Stimulated activated CD8-positive, alpha-beta memory T cell treated with anti-CD3 and anti-CD28 coated beads, Interleukin-4, amount 100 ng/mL, for 48 hours (primary cell): ENCODE results near the gene RNASEH2C.
A peak's percentile ranks its signal among the peaks of the same experiment; 100 is the strongest.
"Not testable (repeated sequence)": the region's sequence is repeated elsewhere in the genome, so short reads cannot be mapped to it uniquely, and the experiment has no call there.

Source experiments
- DNase-seq: peaks from one replicate; pipeline ENCODE4 v3.0.0-alpha.2; 2020

RNASEH2C gene

GRCh38 chr11:65716774-65717405 lies 3.7 kb downstream of the RNASEH2C start:
- DNase-seq = no peak

DNA sequence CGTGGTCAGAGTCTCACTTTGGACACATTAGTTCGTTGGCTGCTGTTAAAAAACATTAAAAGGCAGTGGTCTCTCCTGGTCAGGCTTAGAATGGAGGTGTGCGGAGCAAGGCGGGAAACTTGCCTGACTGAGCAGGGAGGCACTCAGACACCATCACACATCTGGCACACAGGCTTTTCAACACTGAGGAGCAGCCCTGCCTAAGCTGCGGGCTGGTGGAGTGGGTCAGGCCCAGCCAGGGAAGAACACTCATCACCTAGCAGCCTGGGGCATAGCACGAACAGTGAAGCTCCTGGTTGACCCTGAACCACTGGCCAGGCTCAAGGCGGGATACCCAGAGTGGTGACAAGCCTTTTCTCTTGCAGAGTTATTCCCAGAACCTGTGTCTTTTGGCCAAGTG lies 4.3 kb downstream of the RNASEH2C start:
- DNase-seq = no peak

GRCh38 chr11:65714433-65714832 lies 6.2 kb downstream of the RNASEH2C start:
- no peak for DNase-seq

GRCh38 chr11:65713212-65713969 lies 7.2 kb downstream of the RNASEH2C start:
- no peak for DNase-seq

DNA sequence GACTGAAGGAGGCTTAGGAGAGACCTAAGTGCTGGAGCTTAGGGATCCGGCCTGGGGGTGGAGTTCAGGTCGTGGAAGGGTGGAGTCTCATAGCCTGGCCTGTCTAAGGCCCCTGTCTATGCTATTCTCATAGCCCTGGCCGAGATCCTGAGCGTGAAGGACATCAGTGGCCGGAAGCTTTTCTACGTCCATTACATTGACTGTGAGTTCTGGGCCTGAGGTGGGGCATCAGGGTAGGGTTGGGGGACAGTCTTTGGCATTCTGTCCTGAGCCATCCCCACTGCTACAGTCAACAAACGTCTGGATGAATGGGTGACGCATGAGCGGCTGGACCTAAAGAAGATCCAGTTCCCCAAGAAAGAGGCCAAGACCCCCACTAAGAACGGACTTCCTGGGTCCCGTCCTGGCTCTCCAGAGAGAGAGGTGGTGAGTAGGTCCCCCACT lies 7.9 kb downstream of the RNASEH2C start:
- no peak for DNase-seq

- DNase-seq = peak; percentile 99
Measured at GRCh38 chr11:65711785-65712632, 8.6 kb downstream of the RNASEH2C start, which contains the start of gene KAT5. KAT5 (plus strand) TSS chr11:65712252; CDS start chr11:65712268, 16 bp downstream.

DNA sequence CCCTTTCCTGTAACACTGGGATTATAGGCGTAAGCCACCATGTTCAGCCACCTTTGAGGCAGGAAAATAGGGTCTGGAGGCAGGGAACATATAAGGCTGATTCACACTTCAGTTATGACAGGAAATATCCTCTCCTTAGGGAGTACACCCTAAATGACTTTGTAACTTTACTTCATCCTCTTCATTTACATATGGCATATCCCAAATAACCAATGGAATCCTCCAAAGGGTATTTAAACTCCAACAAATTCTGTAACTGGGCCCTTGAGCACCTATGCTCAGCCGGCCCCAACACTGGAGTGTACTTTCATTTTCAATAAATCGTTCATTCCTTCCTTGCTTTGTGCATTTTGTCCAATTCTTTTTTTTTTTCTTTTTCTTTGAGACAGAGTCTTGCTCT lies 10.2 kb downstream of the RNASEH2C start:
- no peak for DNase-seq

DNA sequence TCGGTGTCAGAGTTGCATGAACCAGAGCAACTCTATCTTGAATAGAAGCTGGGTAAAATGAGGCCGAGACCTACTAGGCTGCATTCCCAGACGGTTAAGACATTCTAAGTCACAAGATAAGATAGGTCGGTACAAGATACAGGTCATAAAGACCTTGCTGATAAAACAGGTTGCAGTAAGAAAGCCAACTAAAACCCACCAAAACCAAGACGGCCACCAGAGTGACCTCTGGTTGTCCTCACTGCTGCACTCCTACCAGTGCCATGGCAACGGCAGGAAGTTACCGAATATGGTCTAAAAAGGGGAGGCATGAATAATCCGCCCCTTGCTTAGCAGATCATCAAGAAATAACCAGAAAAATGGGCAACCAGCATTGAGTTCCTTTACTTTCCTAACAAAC lies 10.9 kb downstream of the RNASEH2C start:
- no peak for DNase-seq

- DNase-seq = no peak
Measured at GRCh38 chr11:65708451-65708850, 12.1 kb downstream of the RNASEH2C start.

GRCh38 chr11:65707002-65707401 lies 13.6 kb downstream of the RNASEH2C start:
- DNase-seq = not testable (repeated sequence)

- DNase-seq = peak; percentile 86
Measured at GRCh38 chr11:65706303-65706763, 14.3 kb downstream of the RNASEH2C start.

DNA sequence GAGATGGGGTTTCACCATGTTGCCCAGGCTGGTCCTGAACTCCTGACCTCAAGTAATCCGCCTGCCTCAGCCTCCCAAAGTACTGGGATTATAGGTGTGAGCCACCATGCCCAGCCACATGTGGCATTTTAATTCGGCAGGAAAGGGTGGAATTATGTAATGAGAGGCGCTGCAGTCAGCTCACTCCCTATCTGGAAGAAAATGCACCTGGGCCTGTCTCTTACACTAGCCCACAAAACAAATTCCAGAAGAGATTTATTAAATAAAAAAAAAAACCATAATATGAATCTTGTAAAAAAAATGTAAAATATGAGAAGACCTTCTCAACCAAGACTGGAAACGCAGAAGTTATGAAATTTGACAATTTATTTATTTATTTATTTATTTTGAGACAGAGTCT lies 16.8 kb downstream of the RNASEH2C start:
- no peak for DNase-seq

GRCh38 chr11:65701686-65702085 lies 18.9 kb downstream of the RNASEH2C start:
- no peak for DNase-seq

DNA sequence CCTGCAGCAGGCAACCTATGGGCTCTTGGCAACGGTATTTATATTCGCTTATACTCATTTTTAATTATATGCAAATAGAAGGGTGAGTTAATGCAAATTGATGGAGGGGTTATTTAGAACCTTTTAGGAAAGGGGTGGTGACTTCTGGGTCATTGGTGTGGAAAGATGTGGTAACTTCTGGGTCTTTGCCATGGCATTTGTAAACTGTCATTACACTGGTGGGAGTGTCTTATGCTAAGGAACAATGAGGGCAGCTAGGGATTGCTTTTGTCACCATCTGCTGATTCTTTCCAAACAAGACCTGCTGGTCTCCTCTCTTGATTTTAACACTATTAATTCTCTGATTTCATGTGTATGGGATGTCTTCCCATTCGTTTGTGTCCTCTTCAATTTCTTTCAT lies 20.2 kb downstream of the RNASEH2C start:
- DNase-seq = no peak

- no peak for DNase-seq
Measured at GRCh38 chr11:65699306-65699705, 21.3 kb downstream of the RNASEH2C start.

- no peak for DNase-seq
Measured at GRCh38 chr11:65698205-65698604, 22.4 kb downstream of the RNASEH2C start.

DNA sequence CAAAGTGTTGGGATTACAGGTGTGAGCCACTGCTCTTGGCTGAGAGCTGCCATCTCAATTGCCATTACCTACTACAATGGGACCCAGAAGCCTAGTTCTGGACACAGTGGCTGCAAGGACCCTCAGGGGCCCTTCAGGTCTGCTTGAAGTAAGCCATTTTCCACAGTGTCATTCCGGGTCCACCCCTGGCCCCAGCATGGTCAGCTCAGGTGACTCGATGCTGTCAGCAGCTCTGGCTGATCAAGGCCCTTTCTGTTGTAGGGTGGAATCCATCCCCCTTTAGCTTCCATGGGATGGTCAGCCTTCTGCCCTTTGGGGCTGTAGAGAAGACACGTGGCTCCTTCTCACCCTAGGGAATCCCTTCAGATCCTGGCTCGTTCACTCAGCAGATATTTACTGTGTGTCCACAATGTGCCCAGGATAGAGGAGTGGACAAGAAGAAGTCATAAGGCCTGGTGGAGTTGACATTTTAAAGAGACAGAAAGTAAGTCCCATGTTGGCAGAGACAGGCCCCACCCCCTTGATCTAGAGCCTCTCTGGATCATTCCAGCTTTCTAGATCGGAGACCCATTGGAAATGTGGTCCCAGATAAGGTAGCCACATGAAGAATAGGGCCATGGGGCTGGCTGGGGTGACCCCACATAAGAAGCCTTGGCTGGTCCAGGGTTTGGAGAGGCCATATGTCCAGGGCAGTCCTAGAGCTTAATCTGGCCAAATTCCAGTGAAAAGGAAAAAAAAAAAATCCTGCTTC lies 23.6 kb downstream of the RNASEH2C start:
- no peak for DNase-seq

DNA sequence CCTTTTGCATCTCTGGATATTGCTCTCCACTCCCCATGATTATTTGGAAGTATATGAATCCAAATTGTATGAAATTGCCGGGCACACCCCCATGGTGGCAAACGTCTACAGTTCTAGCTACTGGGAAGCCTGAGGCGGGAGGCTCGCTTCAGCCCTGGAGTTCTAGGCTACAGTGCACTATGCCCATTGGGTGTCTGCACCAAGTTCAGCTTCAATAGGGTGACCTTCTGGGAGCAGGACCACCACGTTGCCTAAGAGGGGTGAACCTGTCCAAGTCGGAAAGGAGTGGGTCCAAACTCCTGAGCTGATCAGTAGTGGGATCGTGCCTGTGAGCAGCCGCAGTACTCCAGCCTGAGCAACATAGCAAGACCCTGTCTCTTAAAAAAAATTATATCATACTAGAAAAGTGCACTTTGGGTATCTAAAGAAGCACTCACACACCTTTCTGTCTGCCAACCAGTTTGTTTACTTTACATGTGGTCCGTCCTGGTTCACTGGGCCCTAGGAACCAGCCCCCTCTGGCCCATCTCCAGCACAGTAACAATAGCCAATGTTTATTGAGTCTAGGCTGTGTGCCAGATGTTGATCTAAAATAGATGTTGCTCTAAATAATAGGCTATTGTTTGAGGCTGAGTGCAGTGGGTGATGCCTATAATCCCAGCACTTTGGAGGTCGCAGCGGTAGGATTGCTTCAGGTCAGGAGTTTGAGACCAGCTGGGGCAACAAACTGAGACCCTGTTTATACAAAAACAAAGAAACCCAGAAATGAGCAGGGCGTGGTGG lies 24.9 kb downstream of the RNASEH2C start:
- DNase-seq = no peak

DNA sequence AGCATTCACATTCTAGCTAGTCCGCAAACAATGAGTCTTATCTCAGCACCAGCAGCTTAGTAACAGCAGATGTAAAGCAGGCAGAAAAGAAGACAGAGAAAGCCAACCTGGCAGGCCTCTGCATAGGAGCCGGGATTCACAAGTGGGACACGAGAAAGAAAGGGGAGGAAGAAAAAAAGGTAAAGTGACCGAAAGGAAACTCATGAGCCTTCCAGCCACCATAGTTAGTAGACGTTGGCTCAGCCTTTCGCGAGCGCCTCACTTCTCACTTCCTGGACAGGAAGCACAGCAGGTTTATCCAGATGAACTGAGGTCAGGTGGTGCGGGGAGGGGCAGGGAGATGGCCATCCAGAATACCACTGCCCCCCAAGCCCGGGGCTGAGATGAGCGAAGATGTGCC lies 28.2 kb downstream of the RNASEH2C start:
- no peak for DNase-seq

GRCh38 chr11:65691847-65692246 lies 28.8 kb downstream of the RNASEH2C start:
- DNase-seq = not testable (repeated sequence)

DNA sequence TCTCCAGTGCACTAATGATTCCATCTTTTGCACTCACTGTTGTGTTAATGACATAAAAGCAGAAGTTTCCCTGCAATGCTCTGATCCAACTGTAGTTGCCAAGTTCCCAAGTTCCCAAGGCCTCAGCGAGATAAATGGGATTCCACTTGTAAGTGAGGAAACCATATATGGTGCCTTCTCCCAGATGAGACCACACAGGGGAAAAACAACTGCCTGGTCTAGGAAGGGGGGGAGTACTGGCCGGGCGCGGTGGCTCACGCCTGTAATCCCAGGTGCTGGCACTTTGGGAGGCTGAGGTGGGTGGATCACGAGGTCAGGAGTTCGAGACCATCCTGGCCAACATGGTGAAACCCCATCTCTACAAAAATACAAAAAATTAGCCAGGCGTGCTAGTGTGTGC lies 34.6 kb downstream of the RNASEH2C start:
- DNase-seq = no peak

GRCh38 chr11:65683480-65683879 lies 37.1 kb downstream of the RNASEH2C start:
- DNase-seq = not testable (repeated sequence)
